IMR-90 (cell line): ENCODE results near the gene CYP4V2. TPM values are rescaled to one million over a fixed set of nuclear protein-coding genes. Genes with fewer than 3 reads are reported as not detected.

Source experiments
- polyA plus RNA-seq, 3 experiments: library from polyadenylated mRNA; depleted of rRNA; stranded (reverse); fragments of >200 nt; gene quantifications; 2 replicates each; pipeline ENCODE4 v1.2.3, GENCODE V29; 2012; ENCODE audit warnings: low replicate concordance in 1 of 3
- total RNA-seq: library from RNA; depleted of rRNA; stranded (reverse); fragments of >200 nt; gene quantifications from 2 replicates; pipeline ENCODE4 v1.2.3, GENCODE V29; 2012; rRNA removed

The CYP4V2 gene
- total and polyA plus RNA-seq, 2 of the 4 experiments (the other 2 are of a cell fraction), result 3.9 to 4.1 TPM

Other genes starting within 250 kb of the CYP4V2 start
- gene TLR3, start 122.4 kb upstream of the CYP4V2 start, total RNA-seq, result 0.28 and 0.36 TPM in 2 replicates
- 0.12 and 0.17 TPM in 2 replicates for gene TLR3, start 122.4 kb upstream of the CYP4V2 start, polyA plus RNA-seq (2012; rRNA removed)
- gene FAM149A, start 86.9 kb upstream of the CYP4V2 start, total RNA-seq, result 0.54 and 0.83 TPM in 2 replicates
- gene FAM149A, start 86.9 kb upstream of the CYP4V2 start, polyA plus RNA-seq (2012; rRNA removed), result 0.44 and 0.70 TPM in 2 replicates
- gene KLKB1, start 35.9 kb downstream of the CYP4V2 start, total RNA-seq, result under 0.01 TPM in 1 of 2 replicates, not detected in the other
- gene KLKB1, start 35.9 kb downstream of the CYP4V2 start, polyA plus RNA-seq (2012; rRNA removed), result 0.03 TPM in 1 of 2 replicates, not detected in the other
- not detected in 2 replicates for gene F11, start 74.6 kb downstream of the CYP4V2 start, total RNA-seq
- not detected in 2 replicates for gene F11, start 74.6 kb downstream of the CYP4V2 start, polyA plus RNA-seq (2012; rRNA removed)